SJSA1 (cell line): ENCODE data around the gene AP4B1. TPM values are rescaled to one million over a fixed set of nuclear protein-coding genes. Genes with fewer than 3 reads are reported as not detected.

Experiments
- DNase-seq, 2 experiments: peaks; one replicate each; pipeline ENCODE4 v3.0.0-alpha.2; 2015 to 2020; ENCODE audit warnings: low spot score in 2 of 2, low read depth in 1 of 2
- H3K27ac ChIP-seq: fragments of 250-450 bp; sonication (Bioruptor Pico); 2 replicates; pipeline ENCODE4 v1.5.1; 2020; ENCODE audit warnings: mild to moderate bottlenecking, moderate library complexity
- H3K27me3 ChIP-seq: fragments of 250-450 bp; sonication (Bioruptor Pico); replicated peaks from 2 replicates; pipeline ENCODE4 v1.5.1; 2020; ENCODE audit warnings: mild to moderate bottlenecking, moderate library complexity
- H3K36me3 ChIP-seq: fragments of 250-450 bp; sonication (Bioruptor Pico); 2 replicates; pipeline ENCODE4 v1.5.1; 2020; ENCODE audit warnings: mild to moderate bottlenecking
- H3K4me1 ChIP-seq: fragments of 250-450 bp; sonication (Bioruptor Pico); replicated peaks from 2 replicates; pipeline ENCODE4 v1.6.1; 2021; ENCODE audit warnings: mild to moderate bottlenecking
- H3K4me3 ChIP-seq: fragments of 250-450 bp; sonication (Bioruptor Pico); 2 replicates; pipeline ENCODE4 v1.5.1; 2020; ENCODE audit warnings: mild to moderate bottlenecking
- H3K9me3 ChIP-seq: fragments of 250-450 bp; sonication (Bioruptor Pico); replicated peaks from 2 replicates; pipeline ENCODE4 v1.5.1; 2020; ENCODE audit warnings: mild to moderate bottlenecking
- total RNA-seq: library from RNA; depleted of rRNA; stranded (reverse); fragments of >200 nt; shearing (Covaris generic); gene quantifications from 2 replicates; pipeline ENCODE4 v1.2.3, GENCODE V29; 2014

AP4B1 gene
- total RNA-seq, 1 experiment from 2014 or later, result 17.3 TPM

DNA sequence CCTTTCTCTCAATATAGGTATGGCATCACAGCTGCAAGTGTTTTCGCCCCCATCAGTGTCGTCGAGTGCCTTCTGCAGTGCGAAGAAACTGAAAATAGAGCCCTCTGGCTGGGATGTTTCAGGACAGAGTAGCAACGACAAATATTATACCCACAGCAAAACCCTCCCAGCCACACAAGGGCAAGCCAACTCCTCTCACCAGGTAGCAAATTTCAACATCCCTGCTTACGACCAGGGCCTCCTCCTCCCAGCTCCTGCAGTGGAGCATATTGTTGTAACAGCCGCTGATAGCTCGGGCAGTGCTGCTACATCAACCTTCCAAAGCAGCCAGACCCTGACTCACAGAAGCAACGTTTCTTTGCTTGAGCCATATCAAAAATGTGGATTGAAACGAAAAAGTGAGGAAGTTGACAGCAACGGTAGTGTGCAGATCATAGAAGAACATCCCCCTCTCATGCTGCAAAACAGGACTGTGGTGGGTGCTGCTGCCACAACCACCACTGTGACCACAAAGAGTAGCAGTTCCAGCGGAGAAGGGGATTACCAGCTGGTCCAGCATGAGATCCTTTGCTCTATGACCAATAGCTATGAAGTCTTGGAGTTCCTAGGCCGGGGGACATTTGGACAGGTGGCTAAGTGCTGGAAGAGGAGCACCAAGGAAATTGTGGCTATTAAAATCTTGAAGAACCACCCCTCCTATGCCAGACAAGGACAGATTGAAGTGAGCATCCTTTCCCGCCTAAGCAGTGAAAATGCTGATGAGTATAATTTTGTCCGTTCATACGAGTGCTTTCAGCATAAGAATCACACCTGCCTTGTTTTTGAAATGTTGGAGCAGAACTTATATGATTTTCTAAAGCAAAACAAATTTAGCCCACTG is 36.0 kb upstream of the AP4B1 start:
- Histone ChIP-seq H3K27ac (no peak overlapping the region), H3K9me3 (no peaks in the 10 kb centered on the region), H3K4me1 (peaks cover 38% of the 10 kb centered on the region), H3K27me3 (no peaks in the 10 kb centered on the region), H3K4me3 (no peak overlapping the region), H3K36me3 (peaks cover 47% of the 10 kb centered on the region)
- no peak for DNase-seq

- Histone ChIP-seq H3K4me3 (no peak overlapping the region), H3K4me1 (peaks cover 38% of the 10 kb centered on the region), H3K36me3 (peaks cover 31% of the 10 kb centered on the region), H3K27ac (peak overlapping the region; percentile 29), H3K9me3 (no peaks in the 10 kb centered on the region), H3K27me3 (no peaks in the 10 kb centered on the region)
- no peak for DNase-seq
These were observed 33.6 kb upstream of the AP4B1 start for GRCh38 chr1:113938192-113938591.

- Histone ChIP-seq H3K4me1 (peaks cover 38% of the 10 kb centered on the region), H3K4me3 (no peak overlapping the region), H3K27me3 (no peaks in the 10 kb centered on the region), H3K27ac (peak overlapping the region; percentile 31), H3K36me3 (peaks cover 20% of the 10 kb centered on the region), H3K9me3 (no peaks in the 10 kb centered on the region)
- DNase-seq, result peak in 1 of 2 experiments; percentile 70
These were observed 32.5 kb upstream of the AP4B1 start for GRCh38 chr1:113937146-113937545.

GRCh38 chr1:113935970-113936369 is 31.4 kb upstream of the AP4B1 start:
- H3K36me3 ChIP-seq, result peaks cover 8% of the 10 kb centered on the region
- no peak for DNase-seq
- H3K27me3 ChIP-seq, result no peaks in the 10 kb centered on the region
- no peak overlapping the region for H3K4me3 ChIP-seq
- no peak overlapping the region for H3K27ac ChIP-seq
- peaks cover 49% of the 10 kb centered on the region for H3K4me1 ChIP-seq
- H3K9me3 ChIP-seq, result no peaks in the 10 kb centered on the region

DNA sequence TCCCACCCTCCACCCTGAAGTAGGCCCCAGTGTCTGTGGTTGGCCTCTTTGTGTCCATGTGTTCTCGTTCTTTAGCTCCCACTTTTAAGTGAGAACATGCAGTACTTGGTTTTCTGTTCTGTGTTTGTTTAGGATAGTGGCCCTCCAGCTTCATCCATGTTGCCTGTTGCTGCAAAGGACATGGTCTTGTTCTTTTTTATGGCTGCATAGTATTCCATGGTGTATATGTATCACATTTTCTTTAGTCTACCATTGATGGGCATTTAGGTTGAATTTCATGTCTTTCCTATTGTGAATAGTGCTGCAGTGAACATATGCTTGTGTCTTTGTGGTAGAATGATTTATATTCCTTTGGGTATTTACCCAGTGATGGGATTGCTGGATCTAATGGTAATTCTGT is 30.6 kb upstream of the AP4B1 start:
- peaks cover 53% of the 10 kb centered on the region for H3K4me1 ChIP-seq
- no peak overlapping the region for H3K4me3 ChIP-seq
- no peak for DNase-seq
- H3K9me3 ChIP-seq, result no peaks in the 10 kb centered on the region
- H3K27ac ChIP-seq, result no peak overlapping the region
- H3K27me3 ChIP-seq, result no peaks in the 10 kb centered on the region
- H3K36me3 ChIP-seq, result peaks cover 2% of the 10 kb centered on the region

- Histone ChIP-seq H3K36me3 (peaks cover 7% of the 10 kb centered on the region), H3K4me3 (no peak overlapping the region), H3K9me3 (no peaks in the 10 kb centered on the region), H3K27me3 (no peaks in the 10 kb centered on the region), H3K27ac (no peak overlapping the region), H3K4me1 (peaks cover 52% of the 10 kb centered on the region)
- no peak for DNase-seq
These were observed 30.0 kb upstream of the AP4B1 start for GRCh38 chr1:113934511-113935055.

DNA sequence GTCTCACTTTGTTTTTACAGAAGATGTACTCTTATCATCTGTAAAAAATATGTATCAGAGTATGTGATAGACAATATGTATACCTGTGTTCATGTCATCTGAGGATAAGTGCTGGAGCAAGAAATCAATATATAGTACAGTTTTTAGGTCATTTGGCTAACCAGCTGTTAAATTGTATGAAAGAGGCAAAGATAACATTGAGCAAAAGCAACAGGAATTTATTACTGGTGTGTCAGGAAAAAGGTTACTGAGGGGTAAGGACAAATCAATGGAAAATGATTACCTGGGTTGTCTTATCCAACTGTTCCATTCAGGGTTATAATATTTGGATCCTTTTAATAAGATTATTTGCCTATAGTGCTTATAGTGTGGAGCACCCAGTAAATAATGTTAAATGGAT is 29.4 kb upstream of the AP4B1 start:
- Histone ChIP-seq H3K36me3 (peaks cover 7% of the 10 kb centered on the region), H3K27me3 (no peaks in the 10 kb centered on the region)
- DNase-seq, result no peak

DNA sequence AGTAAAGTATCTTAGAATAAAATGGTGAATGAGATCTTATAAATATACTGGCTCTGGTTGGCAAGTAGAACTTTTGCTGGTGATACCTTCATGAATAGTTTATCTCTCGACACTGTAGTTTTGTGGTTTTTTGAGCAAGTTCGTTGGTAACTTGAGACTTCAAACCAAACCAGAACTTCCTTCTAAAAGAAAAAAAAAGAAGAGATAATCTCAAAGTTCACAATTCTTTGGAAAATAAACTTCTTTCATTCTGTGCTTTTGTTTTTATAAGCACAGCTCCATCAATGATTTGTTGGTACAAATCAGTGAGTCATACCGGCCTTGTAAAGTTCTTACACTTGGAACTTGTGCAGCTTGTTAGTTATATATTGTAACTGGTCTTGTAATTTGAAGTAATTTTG is 26.9 kb upstream of the AP4B1 start:
- H3K27me3 ChIP-seq, result no peaks in the 10 kb centered on the region
- H3K27ac ChIP-seq, result peak overlapping the region; percentile 79
- DNase-seq, result peak in 1 of 2 experiments; percentile 56
- H3K9me3 ChIP-seq, result no peaks in the 10 kb centered on the region
- peaks cover 30% of the 10 kb centered on the region for H3K4me1 ChIP-seq
- peaks cover 7% of the 10 kb centered on the region for H3K36me3 ChIP-seq
- peak overlapping the region; percentile 92; the same call in 1 of the 2 replicates for H3K4me3 ChIP-seq

More for the DNA sequence above, 29.4 kb upstream of the AP4B1 start:
- no peaks in the 10 kb centered on the region for H3K9me3 ChIP-seq
- H3K4me1 ChIP-seq, result peaks cover 47% of the 10 kb centered on the region
- no peak overlapping the region for H3K4me3 ChIP-seq
- H3K27ac ChIP-seq, result no peak overlapping the region

GRCh38 chr1:113930499-113931161 is 26.0 kb upstream of the AP4B1 start:
- peaks cover 25% of the 10 kb centered on the region for H3K4me1 ChIP-seq
- no peaks in the 10 kb centered on the region for H3K27me3 ChIP-seq
- DNase-seq, result peak; percentile 67 to 73
- H3K27ac ChIP-seq, result peak overlapping the region; percentile 79
- peaks cover 7% of the 10 kb centered on the region for H3K36me3 ChIP-seq
- H3K9me3 ChIP-seq, result no peaks in the 10 kb centered on the region
- H3K4me3 ChIP-seq, result peak overlapping the region; percentile 92

- Histone ChIP-seq H3K36me3 (peaks cover 7% of the 10 kb centered on the region), H3K27me3 (no peaks in the 10 kb centered on the region), H3K4me1 (peaks cover 25% of the 10 kb centered on the region), H3K27ac (peak overlapping the region; percentile 79), H3K9me3 (no peaks in the 10 kb centered on the region), H3K4me3 (peak overlapping the region; percentile 92)
- peak; percentile 49 to 56 for DNase-seq
These were observed 25.3 kb upstream of the AP4B1 start for GRCh38 chr1:113929750-113930498.

GRCh38 chr1:113928941-113929749 is 24.5 kb upstream of the AP4B1 start, which contains the start of gene HIPK1:
Gene HIPK1, plus strand, starts transcription at chr1:113929324.
- H3K4me1 ChIP-seq, result peaks cover 25% of the 10 kb centered on the region
- DNase-seq, result peak; percentile 91 to 92

GRCh38 chr1:113928187-113928930 is 23.8 kb upstream of the AP4B1 start:
- no peaks in the 10 kb centered on the region for H3K9me3 ChIP-seq
- no peak for DNase-seq
- peaks cover 7% of the 10 kb centered on the region for H3K36me3 ChIP-seq
- H3K27me3 ChIP-seq, result no peaks in the 10 kb centered on the region
- peaks cover 25% of the 10 kb centered on the region for H3K4me1 ChIP-seq
- peak overlapping the region; percentile 92 for H3K4me3 ChIP-seq
- H3K27ac ChIP-seq, result peak overlapping the region; percentile 79

More at GRCh38 chr1:113928941-113929749, 24.5 kb upstream of the AP4B1 start, which contains the start of gene HIPK1:
- peak within 1 kb of the TSS; percentile 79 for H3K27ac ChIP-seq
- no peaks in the 10 kb centered on the region for H3K27me3 ChIP-seq
- peak within 1 kb of the TSS; percentile 92 for H3K4me3 ChIP-seq
- H3K9me3 ChIP-seq, result no peaks in the 10 kb centered on the region
- H3K36me3 ChIP-seq, result peaks cover 7% of the 10 kb centered on the region
